Ectodermal cell (in vitro differentiated cells): ENCODE results near the gene FIBIN.
"Not testable (repeated sequence)": the region's sequence is repeated elsewhere in the genome, so short reads cannot be mapped to it uniquely, and the experiment has no call there.

Experiments
- H3K27ac ChIP-seq: 2 replicates; pipeline ENCODE4 v1.7.0; 2013; ENCODE audit warnings: mild to moderate bottlenecking, low read depth, low read length; ENCODE audit not compliant: insufficient read depth, poor library complexity, severe bottlenecking
- H3K27me3 ChIP-seq: 2 replicates; pipeline ENCODE4 v1.7.0; 2013; ENCODE audit warnings: mild to moderate bottlenecking, low read length; ENCODE audit not compliant: insufficient read depth, control insufficient read depth, poor library complexity, severe bottlenecking
- H3K36me3 ChIP-seq: one replicate; pipeline ENCODE4 v1.7.0; 2013; ENCODE audit warnings: low read length; ENCODE audit not compliant: control insufficient read depth, insufficient read depth
- H3K4me1 ChIP-seq: one replicate; pipeline ENCODE4 v1.7.0; 2013; ENCODE audit warnings: low read length; ENCODE audit not compliant: control insufficient read depth, insufficient read depth
- H3K4me3 ChIP-seq: 2 replicates; pipeline ENCODE4 v1.7.0; 2013; ENCODE audit warnings: low read depth, low read length, control low read depth; ENCODE audit not compliant: insufficient read depth
- H3K9me3 ChIP-seq: 2 replicates; pipeline ENCODE4 v1.7.0; 2013; ENCODE audit warnings: mild to moderate bottlenecking, low read length, moderate library complexity; ENCODE audit not compliant: control insufficient read depth
- WGBS, 2 experiments: methylation state at CpG; one replicate each; pipeline ENCODE4 v1.1.7; 2013; ENCODE audit warnings: missing lambda C conversion rate in 2 of 2; 5-methylcytosine and 5-hydroxymethylcytosine counted together

The FIBIN gene

GRCh38 chr11:26953770-26954392, 40.0 kb upstream of the FIBIN start:
- H3K27me3 ChIP-seq, result no peaks in the 10 kb centered on the region
- H3K4me3 ChIP-seq, result no peak overlapping the region
- no peaks in the 10 kb centered on the region for H3K36me3 ChIP-seq
- H3K27ac ChIP-seq, result no peak overlapping the region
- no peaks in the 10 kb centered on the region for H3K9me3 ChIP-seq
- WGBS, 2 experiments, result 80 to 81% methylated on average over 7 of the region's 7 CpGs
- H3K4me1 ChIP-seq, result peaks cover 3% of the 10 kb centered on the region

GRCh38 chr11:26958005-26958701, 35.8 kb upstream of the FIBIN start:
- WGBS, 2 experiments, result 93% methylated on average over 2 of the region's 2 CpGs
- no peaks in the 10 kb centered on the region for H3K4me1 ChIP-seq

GRCh38 chr11:26958702-26959049, 35.2 kb upstream of the FIBIN start:
- H3K27me3 ChIP-seq, result no peaks in the 10 kb centered on the region
- no peaks in the 10 kb centered on the region for H3K36me3 ChIP-seq
- H3K4me1 ChIP-seq, result no peaks in the 10 kb centered on the region
- H3K4me3 ChIP-seq, result no peak overlapping the region
- no peak overlapping the region for H3K27ac ChIP-seq
- no peaks in the 10 kb centered on the region for H3K9me3 ChIP-seq
- 67 to 80% methylated on average over 1 of the region's 1 CpG for WGBS, 2 experiments

More at GRCh38 chr11:26958005-26958701, 35.8 kb upstream of the FIBIN start:
- H3K36me3 ChIP-seq, result no peaks in the 10 kb centered on the region
- no peaks in the 10 kb centered on the region for H3K27me3 ChIP-seq
- H3K9me3 ChIP-seq, result no peaks in the 10 kb centered on the region
- no peak overlapping the region for H3K27ac ChIP-seq
- H3K4me3 ChIP-seq, result no peak overlapping the region

- no peaks in the 10 kb centered on the region for H3K9me3 ChIP-seq
- 95% methylated on average over 1 of the region's 2 CpGs; no CpG with 5 or more reads in 1 of the 2 experiments for WGBS, 2 experiments
- no peak overlapping the region for H3K4me3 ChIP-seq
- no peaks in the 10 kb centered on the region for H3K36me3 ChIP-seq
- H3K4me1 ChIP-seq, result no peaks in the 10 kb centered on the region
- no peak overlapping the region for H3K27ac ChIP-seq
- H3K27me3 ChIP-seq, result no peaks in the 10 kb centered on the region
Measured at GRCh38 chr11:26960281-26960680, 33.6 kb upstream of the FIBIN start.

- Histone ChIP-seq H3K9me3 (no peaks in the 10 kb centered on the region), H3K27ac (no peak overlapping the region), H3K27me3 (no peaks in the 10 kb centered on the region), H3K4me1 (no peaks in the 10 kb centered on the region), H3K4me3 (no peak overlapping the region), H3K36me3 (no peaks in the 10 kb centered on the region)
- 96 to 100% methylated on average over 1 of the region's 1 CpG for WGBS, 2 experiments
Measured at GRCh38 chr11:26963764-26964163, 30.1 kb upstream of the FIBIN start.

GRCh38 chr11:26964339-26964738, 29.6 kb upstream of the FIBIN start:
- WGBS, 2 experiments, result 89 to 92% methylated on average over 2 to 3 of the region's 3 CpGs
- Histone ChIP-seq H3K9me3 (no peaks in the 10 kb centered on the region), H3K27ac (no peak overlapping the region), H3K36me3 (no peaks in the 10 kb centered on the region), H3K27me3 (no peaks in the 10 kb centered on the region), H3K4me1 (no peaks in the 10 kb centered on the region), H3K4me3 (no peak overlapping the region)

GRCh38 chr11:26964847-26965485, 28.9 kb upstream of the FIBIN start:
- not testable (repeated sequence) for H3K4me1 ChIP-seq, H3K27ac ChIP-seq, H3K27me3 ChIP-seq, H3K9me3 ChIP-seq, H3K4me3 ChIP-seq, H3K36me3 ChIP-seq
- 79 to 80% methylated on average over 21 to 29 of the region's 32 CpGs for WGBS, 2 experiments

- Histone ChIP-seq H3K9me3 (no peaks in the 10 kb centered on the region), H3K4me1 (no peaks in the 10 kb centered on the region), H3K36me3 (no peaks in the 10 kb centered on the region), H3K4me3 (no peak overlapping the region), H3K27me3 (no peaks in the 10 kb centered on the region), H3K27ac (no peak overlapping the region)
- 83 to 100% methylated on average over 1 to 2 of the region's 2 CpGs for WGBS, 2 experiments
Measured at GRCh38 chr11:26971961-26972360, 22.0 kb upstream of the FIBIN start.

GRCh38 chr11:26974069-26974783, 19.7 kb upstream of the FIBIN start:
- no peaks in the 10 kb centered on the region for H3K27me3 ChIP-seq
- H3K4me1 ChIP-seq, result no peaks in the 10 kb centered on the region
- H3K4me3 ChIP-seq, result no peak overlapping the region
- 92 to 94% methylated on average over 3 of the region's 3 CpGs for WGBS, 2 experiments
- H3K36me3 ChIP-seq, result no peaks in the 10 kb centered on the region
- no peak overlapping the region for H3K27ac ChIP-seq
- H3K9me3 ChIP-seq, result no peaks in the 10 kb centered on the region

GRCh38 chr11:26974996-26975395, 18.9 kb upstream of the FIBIN start:
- H3K9me3 ChIP-seq, result no peaks in the 10 kb centered on the region
- WGBS, 2 experiments, result no CpG with 5 or more reads among the region's 2 CpGs
- no peaks in the 10 kb centered on the region for H3K36me3 ChIP-seq
- H3K4me3 ChIP-seq, result no peak overlapping the region
- H3K27ac ChIP-seq, result no peak overlapping the region
- no peaks in the 10 kb centered on the region for H3K27me3 ChIP-seq
- H3K4me1 ChIP-seq, result no peaks in the 10 kb centered on the region
